T-cell (primary cell): ENCODE data around the gene KCNK2. TPM values are rescaled to one million over a fixed set of nuclear protein-coding genes. Genes with fewer than 3 reads are reported as not detected.

Experiments
- ATAC-seq, 4 experiments: fragments of 200-7000 bp in 3 of 4; fragments of 150-1000 bp in 1 of 4; cut with Tn5 transposase; replicated peaks in 1 of 4; 1 replicate in 3 of 4; 2 replicates in 1 of 4; pipeline ENCODE4 v1.10.0; 2021; ENCODE audit warnings: moderate library complexity in 3 of 4, mild to moderate bottlenecking in 2 of 4, moderate number of reproducible peaks in 1 of 4
- CTCF ChIA-PET, 2 donors: fragments of 300-600 bp; sonication (Branson Sonifier 250); formaldehyde crosslinking; loops; one replicate each; lab custom pipeline; 2022; ENCODE audit warnings: antibody characterized with exemption in 2 of 2; lab: Charles Lee
- POLR2A ChIA-PET, 2 donors: fragments of 300-600 bp; sonication (Branson Sonifier 250); formaldehyde crosslinking; loops; one replicate each; lab custom pipeline; 2022; ENCODE audit warnings: antibody characterized with exemption in 2 of 2; lab: Charles Lee
- DNase-seq, 35 experiments: peaks; one replicate each; pipeline versions ENCODE4 v3.0.0 to v3.0.0-alpha.2; 2013 to 2023
- H3K27ac ChIP-seq: one replicate; pipeline ENCODE4 v1.5.1; 2013; ENCODE audit warnings: low read length
- H3K27me3 ChIP-seq, 2 experiments: replicated peaks in 1 of 2; 1 replicate in 1 of 2; 2 replicates in 1 of 2; pipeline versions ENCODE4 v1.6.1 to v1.7.0; 2013; ENCODE audit warnings: low read length in 1 of 2, mixed read lengths in 1 of 2; ENCODE audit not compliant: control insufficient read depth in 2 of 2, insufficient read depth in 2 of 2; ENCODE audit errors: extremely low read depth in 1 of 2
- H3K36me3 ChIP-seq, 2 donors: 1 replicate in 1 of 2; 2 replicates in 1 of 2; pipeline versions ENCODE4 v1.6.1 to v1.7.0; 2013; ENCODE audit warnings: low read length in 1 of 2; ENCODE audit not compliant: control insufficient read depth in 2 of 2, insufficient read depth in 1 of 2; ENCODE audit errors: extremely low read depth in 1 of 2
- H3K4me1 ChIP-seq, 2 experiments: 1 replicate in 1 of 2; 2 replicates in 1 of 2; pipeline versions ENCODE4 v1.6.1 to v1.7.0; 2013; ENCODE audit warnings: low read length in 2 of 2, mixed read lengths in 1 of 2; ENCODE audit not compliant: insufficient read depth in 2 of 2, control insufficient read depth in 1 of 2; ENCODE audit errors: extremely low read depth in 1 of 2
- H3K4me3 ChIP-seq, 2 donors: 1 replicate in 1 of 2; 2 replicates in 1 of 2; pipeline versions ENCODE4 v1.5.1 to v1.7.0; 2013; ENCODE audit warnings: mild to moderate bottlenecking in 2 of 2, low read length in 1 of 2, moderate library complexity in 1 of 2; ENCODE audit not compliant: control insufficient read depth in 1 of 2; ENCODE audit errors: extremely low read depth in 1 of 2
- H3K9me3 ChIP-seq: 2 replicates; pipeline ENCODE4 v1.7.0; 2013
- H3K27ac Mint-ChIP-seq, 2 donors: one replicate each; pipeline ENCODE4 v1.8.0; 2020 to 2021; ENCODE audit warnings: mild to moderate bottlenecking in 2 of 2, mixed read lengths in 2 of 2
- H3K27me3 Mint-ChIP-seq, 2 donors: one replicate each; pipeline ENCODE4 v1.8.0; 2021 to 2022; ENCODE audit warnings: mixed read lengths in 2 of 2
- H3K36me3 Mint-ChIP-seq: one replicate; pipeline ENCODE4 v1.8.0; 2021; ENCODE audit warnings: mixed read lengths
- H3K4me1 Mint-ChIP-seq, 3 donors: one replicate each; pipeline ENCODE4 v1.8.0; 2020 to 2022; ENCODE audit warnings: mixed read lengths in 3 of 3, mild to moderate bottlenecking in 1 of 3
- H3K4me3 Mint-ChIP-seq, 3 donors: one replicate each; pipeline ENCODE4 v1.8.0; 2020 to 2022; ENCODE audit warnings: mild to moderate bottlenecking in 3 of 3, mixed read lengths in 3 of 3, moderate library complexity in 3 of 3
- H3K9me3 Mint-ChIP-seq, 3 donors: one replicate each; pipeline ENCODE4 v1.8.0; 2020 to 2022; ENCODE audit warnings: mixed read lengths in 3 of 3
- WGBS: methylation state at CpG from one replicate; pipeline ENCODE4 v1.1.5; 2013; ENCODE audit warnings: missing lambda C conversion rate; ENCODE audit not compliant: insufficient coverage; 5-methylcytosine and 5-hydroxymethylcytosine counted together
- total RNA-seq, 35 experiments: library from RNA in 6 of 35; stranded (reverse) in 6 of 35; fragments of 120-200 nt in 1 of 35; gene quantifications; one replicate each; pipeline versions ENCODE4 v1.2.1 to v1.2.4 and lab custom pipeline; 2013 to 2026

Gene KCNK2
- total RNA-seq, 5 donors from 2014 or later (not counting 1 experiment from before 2014, with no cell fraction given) = not detected

DNA sequence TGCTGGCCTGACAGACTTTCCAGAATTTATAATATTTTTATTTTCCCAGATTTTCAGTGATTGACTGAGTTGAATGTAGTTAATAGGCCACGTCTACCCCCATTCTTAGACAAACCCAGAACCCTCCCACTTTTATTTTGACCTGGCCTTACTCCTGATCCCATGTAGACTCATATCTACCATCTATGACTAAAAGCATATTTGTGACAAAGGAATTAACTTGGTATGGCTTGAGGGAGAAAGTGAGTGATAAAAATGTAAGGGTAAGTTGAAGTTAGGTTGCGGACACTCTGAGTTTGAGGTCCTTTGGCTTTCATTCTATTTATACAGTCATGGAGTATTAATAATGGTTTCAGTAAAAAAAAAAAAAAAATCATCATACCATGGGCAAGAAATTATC lies 168.4 kb downstream of the KCNK2 start:
- peaks cover 0 to 5% (median 3%) of the 10 kb centered on the region in 3 donors for H3K9me3 Mint-ChIP-seq
- H3K36me3 ChIP-seq = no peaks in the 10 kb centered on the region
- no peaks in the 10 kb centered on the region for H3K9me3 ChIP-seq
- H3K27me3 Mint-ChIP-seq = no peaks in the 10 kb centered on the region
- no peak overlapping the region for H3K4me3 Mint-ChIP-seq
- no peak for DNase-seq
- H3K27ac ChIP-seq = no peak overlapping the region
- ATAC-seq = no peak
- no CpG with 5 or more reads among the region's 2 CpGs for WGBS
- ChIA-PET POLR2A (no interaction called here), CTCF (no interaction called here)
- H3K36me3 Mint-ChIP-seq = no peaks in the 10 kb centered on the region
- no peak overlapping the region for H3K27ac Mint-ChIP-seq
- H3K27me3 ChIP-seq = no peaks in the 10 kb centered on the region
- no peaks in the 10 kb centered on the region for H3K4me1 ChIP-seq
- no peaks in the 10 kb centered on the region for H3K4me1 Mint-ChIP-seq
- H3K4me3 ChIP-seq = no peak overlapping the region

DNA sequence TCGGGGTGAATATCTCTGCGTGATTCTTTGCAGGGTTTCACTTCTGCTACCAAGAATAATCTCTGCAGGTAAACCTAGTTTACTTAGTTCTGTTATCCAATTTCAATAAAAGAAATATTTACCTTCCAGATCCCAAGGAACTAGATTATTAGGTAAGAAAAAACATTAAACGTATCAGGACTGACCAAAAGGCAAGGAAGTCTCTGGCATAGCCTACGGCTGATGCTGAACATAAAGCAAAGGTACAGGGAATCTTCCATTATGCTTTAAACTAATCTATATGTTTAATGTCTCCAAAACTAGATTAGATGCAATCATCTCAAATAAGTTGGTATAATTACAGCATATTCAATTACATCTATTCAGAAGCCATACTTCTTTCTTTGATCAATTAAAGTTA lies 168.9 kb downstream of the KCNK2 start:
- ATAC-seq (no peak), DNase-seq (no peak)
- H3K36me3 ChIP-seq = no peaks in the 10 kb centered on the region
- H3K9me3 ChIP-seq = no peaks in the 10 kb centered on the region
- WGBS = no CpG with 5 or more reads among the region's 4 CpGs
- Mint-ChIP-seq H3K27me3 (no peaks in the 10 kb centered on the region), H3K4me1 (no peaks in the 10 kb centered on the region), H3K4me3 (no peak overlapping the region), H3K36me3 (no peaks in the 10 kb centered on the region), H3K27ac (no peak overlapping the region), H3K9me3 (peaks cover 0 to 5% (median 3%) of the 10 kb centered on the region in 3 donors)
- no peaks in the 10 kb centered on the region for H3K4me1 ChIP-seq
- ChIA-PET POLR2A (no interaction called here), CTCF (no interaction called here)
- no peak overlapping the region for H3K4me3 ChIP-seq
- no peak overlapping the region for H3K27ac ChIP-seq
- no peaks in the 10 kb centered on the region for H3K27me3 ChIP-seq

GRCh38 chr1:215252164-215252563 lies 169.6 kb downstream of the KCNK2 start:
- H3K36me3 ChIP-seq = no peaks in the 10 kb centered on the region
- WGBS = no CpG with 5 or more reads among the region's 1 CpG
- Mint-ChIP-seq H3K27me3 (no peaks in the 10 kb centered on the region), H3K9me3 (peaks cover 0 to 5% (median 3%) of the 10 kb centered on the region in 3 donors), H3K4me1 (no peaks in the 10 kb centered on the region), H3K27ac (no peak overlapping the region), H3K4me3 (no peak overlapping the region), H3K36me3 (no peaks in the 10 kb centered on the region)
- CTCF ChIA-PET = no interaction called here
- ATAC-seq = no peak
- DNase-seq = no peak
- POLR2A ChIA-PET = no interaction called here
- no peaks in the 10 kb centered on the region for H3K4me1 ChIP-seq
- no peak overlapping the region for H3K27ac ChIP-seq
- no peaks in the 10 kb centered on the region for H3K9me3 ChIP-seq
- H3K27me3 ChIP-seq = no peaks in the 10 kb centered on the region
- no peak overlapping the region for H3K4me3 ChIP-seq

DNA sequence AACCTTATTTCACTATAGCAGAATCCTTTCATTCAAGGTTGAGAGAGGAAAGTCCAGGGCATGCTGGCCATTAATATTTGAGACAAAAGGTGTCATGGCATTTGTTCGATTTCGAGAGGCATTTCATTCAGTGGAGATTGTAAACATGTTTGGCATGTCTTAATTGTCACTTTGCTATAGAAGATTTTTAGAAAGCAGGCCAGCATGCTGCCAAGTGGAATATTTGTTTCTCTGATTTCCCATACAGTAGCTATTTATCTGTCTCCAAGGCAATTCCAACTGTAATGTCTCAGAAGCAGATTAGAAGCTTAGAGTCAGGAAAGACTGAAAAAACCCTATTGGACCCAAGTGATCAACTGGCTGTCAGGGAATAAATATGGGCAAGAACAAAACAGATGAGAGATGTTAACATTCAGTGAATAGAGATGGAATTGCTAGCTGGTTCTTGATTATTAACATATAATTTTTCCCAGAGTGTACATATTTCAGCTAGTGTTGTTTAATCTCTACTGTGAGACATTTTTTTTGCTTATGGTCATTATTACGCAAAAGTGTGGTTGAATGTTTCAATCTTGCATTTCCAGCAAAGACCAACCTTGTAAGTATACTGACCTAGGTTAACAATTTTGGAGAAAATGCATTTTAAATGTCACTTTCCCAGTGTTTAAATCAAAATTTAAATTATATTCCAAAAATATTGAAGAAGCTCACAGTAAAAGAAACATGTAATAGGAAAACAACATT lies 174.6 kb downstream of the KCNK2 start:
- no peaks in the 10 kb centered on the region for H3K36me3 Mint-ChIP-seq
- peaks cover 3 to 9% (median 9%) of the 10 kb centered on the region in 3 donors for H3K9me3 Mint-ChIP-seq
- no peak overlapping the region for H3K27ac Mint-ChIP-seq
- CTCF ChIA-PET = no interaction called here
- Histone ChIP-seq H3K4me1 (no peaks in the 10 kb centered on the region), H3K36me3 (no peaks in the 10 kb centered on the region), H3K4me3 (no peak overlapping the region), H3K27ac (no peak overlapping the region), H3K27me3 (no peaks in the 10 kb centered on the region), H3K9me3 (no peaks in the 10 kb centered on the region)
- no peaks in the 10 kb centered on the region for H3K4me1 Mint-ChIP-seq
- no peaks in the 10 kb centered on the region for H3K27me3 Mint-ChIP-seq
- no CpG with 5 or more reads among the region's 3 CpGs for WGBS
- H3K4me3 Mint-ChIP-seq = no peak overlapping the region
- ATAC-seq (no peak), DNase-seq (no peak)
- POLR2A ChIA-PET = no interaction called here

GRCh38 chr1:215260711-215261110 lies 178.2 kb downstream of the KCNK2 start:
- Histone ChIP-seq H3K27me3 (no peaks in the 10 kb centered on the region), H3K36me3 (no peaks in the 10 kb centered on the region), H3K27ac (no peak overlapping the region), H3K4me3 (no peak overlapping the region), H3K9me3 (no peaks in the 10 kb centered on the region), H3K4me1 (no peaks in the 10 kb centered on the region)
- ChIA-PET CTCF (no interaction called here), POLR2A (no interaction called here)
- no peak for ATAC-seq
- DNase-seq = no peak
- no peak overlapping the region for H3K4me3 Mint-ChIP-seq
- H3K27ac Mint-ChIP-seq = no peak overlapping the region
- H3K27me3 Mint-ChIP-seq = no peaks in the 10 kb centered on the region
- peaks cover 0 to 9% (median 6%) of the 10 kb centered on the region in 3 donors for H3K9me3 Mint-ChIP-seq
- WGBS = 70% methylated on average over 3 of the region's 5 CpGs
- H3K4me1 Mint-ChIP-seq = no peaks in the 10 kb centered on the region
- H3K36me3 Mint-ChIP-seq = no peaks in the 10 kb centered on the region

DNA sequence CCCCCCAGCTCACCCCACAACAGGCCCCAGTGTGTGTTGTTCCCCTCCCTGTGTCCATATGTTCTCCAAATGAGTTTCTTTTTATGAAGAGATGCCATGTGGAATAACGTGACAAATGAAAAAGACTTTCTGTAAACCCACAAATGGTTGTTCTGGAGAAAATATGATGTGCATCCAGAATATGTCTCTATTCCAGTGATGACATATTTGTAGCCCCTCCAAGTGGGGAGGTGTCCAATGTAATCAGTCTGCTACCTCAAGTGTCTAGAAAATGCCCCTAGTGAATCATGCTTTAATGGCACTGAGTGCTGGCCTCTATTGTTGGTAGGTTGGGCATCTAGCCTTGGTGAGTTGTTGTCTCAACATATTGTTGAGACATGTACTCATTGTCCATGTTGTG lies 179.6 kb downstream of the KCNK2 start:
- peaks cover 0 to 9% (median 6%) of the 10 kb centered on the region in 3 donors for H3K9me3 Mint-ChIP-seq
- no peaks in the 10 kb centered on the region for H3K9me3 ChIP-seq
- H3K27ac ChIP-seq = no peak overlapping the region
- no peaks in the 10 kb centered on the region for H3K36me3 Mint-ChIP-seq
- H3K4me1 Mint-ChIP-seq = no peaks in the 10 kb centered on the region
- DNase-seq (no peak), ATAC-seq (no peak)
- CTCF ChIA-PET = no interaction called here
- no peak overlapping the region for H3K4me3 Mint-ChIP-seq
- no peaks in the 10 kb centered on the region for H3K4me1 ChIP-seq
- no peaks in the 10 kb centered on the region for H3K36me3 ChIP-seq
- no peak overlapping the region for H3K27ac Mint-ChIP-seq
- WGBS = no CpG with 5 or more reads among the region's 1 CpG
- no peaks in the 10 kb centered on the region for H3K27me3 Mint-ChIP-seq
- no peak overlapping the region for H3K4me3 ChIP-seq
- H3K27me3 ChIP-seq = no peaks in the 10 kb centered on the region
- POLR2A ChIA-PET = no interaction called here
